ENCODE results near the gene NXN. TPM values are rescaled to one million over a fixed set of nuclear protein-coding genes. Genes with fewer than 3 reads are reported as not detected.

Gene NXN
- total RNA-seq, 4 donors from 2014 or later: 39.6 to 103 (median 59.1) TPM

DNA sequence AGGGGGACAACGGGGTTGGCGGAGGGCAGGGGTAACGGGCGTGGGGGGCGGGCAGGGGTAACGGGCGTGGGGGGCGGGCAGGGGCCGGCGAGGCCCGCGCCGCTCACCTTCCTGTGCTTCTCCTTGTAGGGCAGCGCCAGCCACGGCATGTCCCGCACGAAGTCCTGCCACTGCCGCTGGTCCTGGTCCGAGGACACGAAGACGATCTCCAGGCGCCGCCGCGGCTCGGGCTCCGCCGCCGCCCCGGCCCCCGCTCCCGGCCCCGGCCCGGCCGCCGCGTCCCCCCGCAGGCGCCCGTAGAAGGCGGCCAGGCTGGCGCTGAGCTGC, 401 bp downstream of the NXN start:
- WGBS, 2 donors (ENCODE audit: low coverage in 1 of 2): 0% methylated on average over 3 of the region's 42 CpGs; no CpG with 5 or more reads in 1 of the 2 donors
- Histone ChIP-seq H3K36me3 (no peaks in the 10 kb centered on the region), H3K9me3 (no peaks in the 10 kb centered on the region), H3K4me3 (peak overlapping the region; percentile 83 to 85), H3K27me3 (no peaks in the 10 kb centered on the region), H3K4me1 (peaks cover 0 to 56% (median 28%) of the 10 kb centered on the region in 3 donors), H3K27ac (peak overlapping the region; percentile 73 to 96 (median 94))
- peak; percentile 71 for ATAC-seq
- no peak for TF ChIP-seq POLR2AphosphoS5 (IDR thresholded peaks at IDR 0.05)
- TF ChIP-seq POLR2A (IDR thresholded peaks at IDR 0.05): no peak
- TF ChIP-seq EP300 (IDR thresholded peaks at IDR 0.05): no peak
- TF ChIP-seq, protein P1, sequence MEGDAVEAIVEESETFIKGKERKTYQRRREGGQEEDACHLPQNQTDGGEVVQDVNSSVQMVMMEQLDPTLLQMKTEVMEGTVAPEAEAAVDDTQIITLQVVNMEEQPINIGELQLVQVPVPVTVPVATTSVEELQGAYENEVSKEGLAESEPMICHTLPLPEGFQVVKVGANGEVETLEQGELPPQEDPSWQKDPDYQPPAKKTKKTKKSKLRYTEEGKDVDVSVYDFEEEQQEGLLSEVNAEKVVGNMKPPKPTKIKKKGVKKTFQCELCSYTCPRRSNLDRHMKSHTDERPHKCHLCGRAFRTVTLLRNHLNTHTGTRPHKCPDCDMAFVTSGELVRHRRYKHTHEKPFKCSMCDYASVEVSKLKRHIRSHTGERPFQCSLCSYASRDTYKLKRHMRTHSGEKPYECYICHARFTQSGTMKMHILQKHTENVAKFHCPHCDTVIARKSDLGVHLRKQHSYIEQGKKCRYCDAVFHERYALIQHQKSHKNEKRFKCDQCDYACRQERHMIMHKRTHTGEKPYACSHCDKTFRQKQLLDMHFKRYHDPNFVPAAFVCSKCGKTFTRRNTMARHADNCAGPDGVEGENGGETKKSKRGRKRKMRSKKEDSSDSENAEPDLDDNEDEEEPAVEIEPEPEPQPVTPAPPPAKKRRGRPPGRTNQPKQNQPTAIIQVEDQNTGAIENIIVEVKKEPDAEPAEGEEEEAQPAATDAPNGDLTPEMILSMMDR (IDR thresholded peaks at IDR 0.05): no peak

GRCh38 chr17:978103-979093, 1.2 kb downstream of the NXN start:
- Histone ChIP-seq H3K4me3 (peak overlapping the region; percentile 83 to 85), H3K4me1 (peaks cover 0 to 56% (median 28%) of the 10 kb centered on the region in 3 donors), H3K27me3 (no peaks in the 10 kb centered on the region), H3K36me3 (no peaks in the 10 kb centered on the region), H3K9me3 (no peaks in the 10 kb centered on the region), H3K27ac (peak overlapping the region; percentile 73 to 96 (median 94))
- 0 to 7% methylated on average over 7 to 8 of the region's 72 CpGs for WGBS, 2 donors (ENCODE audit: low coverage in 1 of 2)
- no peak for ATAC-seq
- TF ChIP-seq EP300 (IDR thresholded peaks at IDR 0.05) (no peak), POLR2A (IDR thresholded peaks at IDR 0.05) (no peak), POLR2AphosphoS5 (IDR thresholded peaks at IDR 0.05) (peak; percentile 64)
- TF ChIP-seq, protein P1 (IDR thresholded peaks at IDR 0.05): no peak

DNA sequence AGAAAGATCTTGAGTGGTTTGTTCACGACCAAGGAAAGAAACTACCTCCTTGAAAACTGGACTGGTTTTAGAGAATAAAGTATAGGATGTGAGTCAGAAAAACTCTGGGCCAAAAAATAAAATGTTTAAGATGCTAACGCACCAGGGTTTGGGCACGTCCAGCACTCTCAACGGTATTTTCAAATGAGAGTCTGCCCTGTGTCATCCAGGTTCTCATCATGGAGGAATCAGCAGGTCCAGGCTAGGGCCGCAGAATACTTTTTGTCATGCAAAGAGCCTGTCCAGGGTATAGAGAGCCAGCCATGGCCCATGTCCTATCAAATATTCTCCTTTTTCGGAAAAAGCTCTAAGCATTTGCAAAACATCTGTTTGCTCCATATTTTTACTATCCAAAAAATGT, 2.4 kb downstream of the NXN start:
- TF ChIP-seq, protein P1 (IDR thresholded peaks at IDR 0.05): no peak
- no peak for TF ChIP-seq EP300 (IDR thresholded peaks at IDR 0.05)
- no peak for TF ChIP-seq POLR2AphosphoS5 (IDR thresholded peaks at IDR 0.05)
- no peak for TF ChIP-seq POLR2A (IDR thresholded peaks at IDR 0.05)
- peak overlapping the region in 3 of 4 donors; percentile 91 to 96 (median 96) for H3K27ac ChIP-seq
- no peaks in the 10 kb centered on the region for H3K27me3 ChIP-seq
- WGBS, 2 donors (ENCODE audit: low coverage in 1 of 2): 43 to 53% methylated on average over 6 of the region's 6 CpGs
- no peak for ATAC-seq
- peaks cover 0 to 56% (median 28%) of the 10 kb centered on the region in 3 donors for H3K4me1 ChIP-seq
- no peaks in the 10 kb centered on the region for H3K9me3 ChIP-seq
- no peaks in the 10 kb centered on the region for H3K36me3 ChIP-seq
- peak overlapping the region in 1 of 2 donors; percentile 83 for H3K4me3 ChIP-seq

DNA sequence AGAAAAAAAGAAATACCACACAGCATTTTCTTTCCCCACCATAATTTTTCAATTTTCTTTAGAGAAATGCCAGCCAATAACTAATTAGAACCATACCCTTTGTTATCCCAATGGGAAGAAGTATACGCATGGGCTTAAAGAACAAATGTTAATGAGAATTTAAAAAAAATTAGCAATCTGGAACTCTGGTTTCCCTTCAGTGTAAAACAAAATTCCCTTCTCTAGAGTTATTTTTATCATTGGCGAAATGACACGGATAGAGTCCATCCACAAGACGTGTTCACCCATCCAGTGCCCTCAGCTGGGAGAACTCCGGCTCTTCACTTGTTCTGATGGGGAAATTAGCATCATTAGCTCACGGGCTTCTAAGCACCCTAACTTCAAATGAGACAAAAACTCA, 3.3 kb downstream of the NXN start:
- 52 to 64% methylated on average over 6 of the region's 6 CpGs for WGBS, 2 donors (ENCODE audit: low coverage in 1 of 2)
- no peaks in the 10 kb centered on the region for H3K27me3 ChIP-seq
- peaks cover 0 to 56% (median 28%) of the 10 kb centered on the region in 3 donors for H3K4me1 ChIP-seq
- H3K36me3 ChIP-seq: no peaks in the 10 kb centered on the region
- peak overlapping the region in 2 of 4 donors; percentile 91 to 96 for H3K27ac ChIP-seq
- no peak for ATAC-seq
- TF ChIP-seq, protein P1 (IDR thresholded peaks at IDR 0.05): no peak
- no peak for TF ChIP-seq POLR2AphosphoS5 (IDR thresholded peaks at IDR 0.05)
- no peak for TF ChIP-seq POLR2A (IDR thresholded peaks at IDR 0.05)
- TF ChIP-seq EP300 (IDR thresholded peaks at IDR 0.05): no peak
- no peak overlapping the region for H3K4me3 ChIP-seq
- no peaks in the 10 kb centered on the region for H3K9me3 ChIP-seq

All from gastroesophageal sphincter (tissue), 4 donors.